ENCODE results near the gene ASXL2.

DNA sequence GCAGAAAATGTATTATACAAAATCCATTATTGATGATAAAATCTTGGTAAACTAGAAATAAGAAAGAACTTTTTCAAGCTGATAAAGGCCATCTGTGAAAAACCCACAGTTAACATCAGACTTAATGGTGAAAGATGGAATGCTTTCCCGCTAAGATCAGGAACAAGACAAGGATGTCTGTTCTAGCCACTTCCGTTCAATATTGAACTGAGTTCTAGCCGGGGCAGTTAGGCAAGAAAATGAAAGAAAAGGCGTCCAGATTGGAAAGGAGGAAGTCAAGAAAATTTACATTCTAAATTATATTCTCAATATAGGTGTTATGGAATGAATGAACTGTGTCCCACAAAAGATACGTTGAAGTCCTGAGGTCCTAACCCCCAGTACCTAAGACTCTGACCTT is 165.8 kb downstream of the ASXL2 start:
- TF ChIP-seq, protein P1, sequence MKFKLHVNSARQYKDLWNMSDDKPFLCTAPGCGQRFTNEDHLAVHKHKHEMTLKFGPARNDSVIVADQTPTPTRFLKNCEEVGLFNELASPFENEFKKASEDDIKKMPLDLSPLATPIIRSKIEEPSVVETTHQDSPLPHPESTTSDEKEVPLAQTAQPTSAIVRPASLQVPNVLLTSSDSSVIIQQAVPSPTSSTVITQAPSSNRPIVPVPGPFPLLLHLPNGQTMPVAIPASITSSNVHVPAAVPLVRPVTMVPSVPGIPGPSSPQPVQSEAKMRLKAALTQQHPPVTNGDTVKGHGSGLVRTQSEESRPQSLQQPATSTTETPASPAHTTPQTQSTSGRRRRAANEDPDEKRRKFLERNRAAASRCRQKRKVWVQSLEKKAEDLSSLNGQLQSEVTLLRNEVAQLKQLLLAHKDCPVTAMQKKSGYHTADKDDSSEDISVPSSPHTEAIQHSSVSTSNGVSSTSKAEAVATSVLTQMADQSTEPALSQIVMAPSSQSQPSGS (CRISPR knock-in tag; IDR thresholded peaks at IDR 0.05; ENCODE audit: borderline replicate concordance, low read depth), result no peak
- no peak for TF ChIP-seq USF2 (CRISPR knock-in tag; IDR thresholded peaks at IDR 0.05)
- TF ChIP-seq GTF2I (CRISPR knock-in tag; conservative IDR thresholded peaks at IDR 0.05), result no peak
- TF ChIP-seq CTCF (IDR thresholded peaks at IDR 0.05), result no peak
- TF ChIP-seq KAT7 (CRISPR knock-in tag; IDR thresholded peaks at IDR 0.05; ENCODE audit: borderline replicate concordance), result no peak
- TF ChIP-seq JUN (CRISPR knock-in tag; IDR thresholded peaks at IDR 0.05), result no peak
- TF ChIP-seq, protein P2, sequence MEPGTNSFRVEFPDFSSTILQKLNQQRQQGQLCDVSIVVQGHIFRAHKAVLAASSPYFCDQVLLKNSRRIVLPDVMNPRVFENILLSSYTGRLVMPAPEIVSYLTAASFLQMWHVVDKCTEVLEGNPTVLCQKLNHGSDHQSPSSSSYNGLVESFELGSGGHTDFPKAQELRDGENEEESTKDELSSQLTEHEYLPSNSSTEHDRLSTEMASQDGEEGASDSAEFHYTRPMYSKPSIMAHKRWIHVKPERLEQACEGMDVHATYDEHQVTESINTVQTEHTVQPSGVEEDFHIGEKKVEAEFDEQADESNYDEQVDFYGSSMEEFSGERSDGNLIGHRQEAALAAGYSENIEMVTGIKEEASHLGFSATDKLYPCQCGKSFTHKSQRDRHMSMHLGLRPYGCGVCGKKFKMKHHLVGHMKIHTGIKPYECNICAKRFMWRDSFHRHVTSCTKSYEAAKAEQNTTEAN (CRISPR knock-in tag; IDR thresholded peaks at IDR 0.05), result no peak
- TF ChIP-seq MAX (CRISPR knock-in tag; IDR thresholded peaks at IDR 0.05), result no peak
- TF ChIP-seq, protein P3, sequence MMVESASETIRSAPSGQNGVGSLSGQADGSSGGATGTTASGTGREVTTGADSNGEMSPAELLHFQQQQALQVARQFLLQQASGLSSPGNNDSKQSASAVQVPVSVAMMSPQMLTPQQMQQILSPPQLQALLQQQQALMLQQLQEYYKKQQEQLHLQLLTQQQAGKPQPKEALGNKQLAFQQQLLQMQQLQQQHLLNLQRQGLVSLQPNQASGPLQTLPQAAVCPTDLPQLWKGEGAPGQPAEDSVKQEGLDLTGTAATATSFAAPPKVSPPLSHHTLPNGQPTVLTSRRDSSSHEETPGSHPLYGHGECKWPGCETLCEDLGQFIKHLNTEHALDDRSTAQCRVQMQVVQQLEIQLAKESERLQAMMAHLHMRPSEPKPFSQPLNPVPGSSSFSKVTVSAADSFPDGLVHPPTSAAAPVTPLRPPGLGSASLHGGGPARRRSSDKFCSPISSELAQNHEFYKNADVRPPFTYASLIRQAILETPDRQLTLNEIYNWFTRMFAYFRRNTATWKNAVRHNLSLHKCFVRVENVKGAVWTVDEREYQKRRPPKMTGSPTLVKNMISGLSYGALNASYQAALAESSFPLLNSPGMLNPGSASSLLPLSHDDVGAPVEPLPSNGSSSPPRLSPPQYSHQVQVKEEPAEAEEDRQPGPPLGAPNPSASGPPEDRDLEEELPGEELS (CRISPR knock-in tag; IDR thresholded peaks at IDR 0.05), result no peak

Measured in WTC11 (cell line).